ENCODE data around the gene BSG. TPM values are rescaled to one million over a fixed set of nuclear protein-coding genes. Genes with fewer than 3 reads are reported as not detected.

Gene BSG
- total and polyA plus RNA-seq, 10 of the 15 experiments (the other 5 are each of a cell fraction or from before 2014, with no cell fraction given), result 2.8 to 297 (median 199) TPM

DNA sequence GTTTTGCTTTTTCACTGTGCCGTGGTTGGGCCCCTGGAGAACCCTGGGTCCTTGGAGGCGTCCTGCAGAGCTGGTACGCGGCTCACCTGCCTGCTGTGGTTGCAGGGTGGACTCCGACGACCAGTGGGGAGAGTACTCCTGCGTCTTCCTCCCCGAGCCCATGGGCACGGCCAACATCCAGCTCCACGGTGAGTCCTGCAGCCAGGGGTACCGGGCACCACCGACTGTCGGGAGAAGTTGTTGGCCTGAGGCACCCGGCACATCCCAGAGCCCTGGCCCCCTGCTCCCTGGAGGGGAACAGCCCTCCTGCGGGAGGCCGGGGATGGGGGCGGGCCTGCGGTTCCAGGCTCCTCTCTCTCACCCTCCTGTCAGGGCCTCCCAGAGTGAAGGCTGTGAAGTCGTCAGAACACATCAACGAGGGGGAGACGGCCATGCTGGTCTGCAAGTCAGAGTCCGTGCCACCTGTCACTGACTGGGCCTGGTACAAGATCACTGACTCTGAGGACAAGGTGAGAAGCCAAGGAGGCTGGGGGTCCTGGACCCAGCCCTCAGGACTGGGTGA lies 8.0 kb downstream of the BSG start:
- H3K27ac ChIP-seq (ENCODE audit: control insufficient read depth, insufficient read depth), result no peak overlapping the region
- intact Hi-C loops (cut with micrococcal nuclease; ENCODE audit: unreplicated experiment) (no loop called here), in situ Hi-C loops (cut with MboI) (no loop called here)
- SMC1A ChIA-PET (ENCODE audit: uncharacterized antibody, unreplicated experiment), result no interaction called here
- POLR2A ChIA-PET, result no interaction called here
- TF ChIP-seq POLR2A (IDR thresholded peaks at IDR 0.05; ENCODE audit: low read depth, low read length), result peak; percentile 36; the same call in 1 of the 2 replicates
- TF ChIP-seq PAX8 (IDR thresholded peaks at IDR 0.05), result no peak
- TF ChIP-seq RCOR1 (conservative IDR thresholded peaks at IDR 0.05; ENCODE audit: low read depth, low read length), result no peak
- TF ChIP-seq, protein P1, sequence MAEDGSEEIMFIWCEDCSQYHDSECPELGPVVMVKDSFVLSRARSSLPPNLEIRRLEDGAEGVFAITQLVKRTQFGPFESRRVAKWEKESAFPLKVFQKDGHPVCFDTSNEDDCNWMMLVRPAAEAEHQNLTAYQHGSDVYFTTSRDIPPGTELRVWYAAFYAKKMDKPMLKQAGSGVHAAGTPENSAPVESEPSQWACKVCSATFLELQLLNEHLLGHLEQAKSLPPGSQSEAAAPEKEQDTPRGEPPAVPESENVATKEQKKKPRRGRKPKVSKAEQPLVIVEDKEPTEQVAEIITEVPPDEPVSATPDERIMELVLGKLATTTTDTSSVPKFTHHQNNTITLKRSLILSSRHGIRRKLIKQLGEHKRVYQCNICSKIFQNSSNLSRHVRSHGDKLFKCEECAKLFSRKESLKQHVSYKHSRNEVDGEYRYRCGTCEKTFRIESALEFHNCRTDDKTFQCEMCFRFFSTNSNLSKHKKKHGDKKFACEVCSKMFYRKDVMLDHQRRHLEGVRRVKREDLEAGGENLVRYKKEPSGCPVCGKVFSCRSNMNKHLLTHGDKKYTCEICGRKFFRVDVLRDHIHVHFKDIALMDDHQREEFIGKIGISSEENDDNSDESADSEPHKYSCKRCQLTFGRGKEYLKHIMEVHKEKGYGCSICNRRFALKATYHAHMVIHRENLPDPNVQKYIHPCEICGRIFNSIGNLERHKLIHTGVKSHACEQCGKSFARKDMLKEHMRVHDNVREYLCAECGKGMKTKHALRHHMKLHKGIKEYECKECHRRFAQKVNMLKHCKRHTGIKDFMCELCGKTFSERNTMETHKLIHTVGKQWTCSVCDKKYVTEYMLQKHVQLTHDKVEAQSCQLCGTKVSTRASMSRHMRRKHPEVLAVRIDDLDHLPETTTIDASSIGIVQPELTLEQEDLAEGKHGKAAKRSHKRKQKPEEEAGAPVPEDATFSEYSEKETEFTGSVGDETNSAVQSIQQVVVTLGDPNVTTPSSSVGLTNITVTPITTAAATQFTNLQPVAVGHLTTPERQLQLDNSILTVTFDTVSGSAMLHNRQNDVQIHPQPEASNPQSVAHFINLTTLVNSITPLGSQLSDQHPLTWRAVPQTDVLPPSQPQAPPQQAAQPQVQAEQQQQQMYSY (CRISPR knock-in tag; IDR thresholded peaks at IDR 0.05), result no peak
- TF ChIP-seq POLR2AphosphoS2 (IDR thresholded peaks at IDR 0.05; ENCODE audit: low read depth, low read length), result 0 out of 2 replicates have a peak, but pooled peaks have one; percentile 10
- FAIRE-seq, result no peak
- H2AFZ ChIP-seq (ENCODE audit: control insufficient read depth, low read depth, low read length), result no peak overlapping the region
- CTCF ChIA-PET, result no interaction called here
- ATAC-seq, result no peak
- H3K4me3 ChIP-seq, result no peak overlapping the region
- peaks cover 0 to 47% of the 10 kb centered on the region in 2 experiments; a peak in 3 of 4 replicates for H3K36me3 ChIP-seq (ENCODE audit: control insufficient read depth in 2 of 2, insufficient read depth in 2 of 2, low read length in 1 of 2)
- peaks cover 37% of the 10 kb centered on the region for H3K79me2 ChIP-seq (ENCODE audit: control insufficient read depth, insufficient read depth, low read length)
- BruUV-seq (replicated peaks), result no TSS peak
- H3K9me3 ChIP-seq (replicated peaks; ENCODE audit: control insufficient read depth, insufficient read depth, low read length), result no peaks in the 10 kb centered on the region
- no peaks in the 10 kb centered on the region; the same call in 1 of the 2 replicates for H3K4me1 ChIP-seq (ENCODE audit: control insufficient read depth, insufficient read depth, low read length)
- DNase-seq (ENCODE audit: low read depth, low spot score), result no peak
- H3K27me3 ChIP-seq (replicated peaks in 1 of 2; ENCODE audit: control insufficient read depth in 2 of 2, insufficient read depth in 2 of 2, low read length in 1 of 2), result no peaks in the 10 kb centered on the region
- WGBS (ENCODE audit: insufficient coverage, insufficient replicate concordance, low lambda C conversion rate, missing lambda C conversion rate), result 98% methylated on average over 21 of the region's 22 CpGs
- 0 out of 2 replicates have a peak, but pooled peaks cover 5% of the 10 kb centered on the region for H4K20me1 ChIP-seq (ENCODE audit: control insufficient read depth, insufficient read depth)
- H3K9ac ChIP-seq (ENCODE audit: control insufficient read depth, insufficient read depth, low read length), result no peak overlapping the region
- H3K4me2 ChIP-seq (ENCODE audit: control insufficient read depth, insufficient read depth), result no peak overlapping the region
- RAD21 ChIA-PET (ENCODE audit: unreplicated experiment), result no interaction called here
